Measurements from ENCODE around the gene DNLZ. TPM values are rescaled to one million over a fixed set of nuclear protein-coding genes. Genes with fewer than 3 reads are reported as not detected.

Gene DNLZ
- total RNA-seq, 1 experiment from 2014 or later: 15.0 TPM

DNA sequence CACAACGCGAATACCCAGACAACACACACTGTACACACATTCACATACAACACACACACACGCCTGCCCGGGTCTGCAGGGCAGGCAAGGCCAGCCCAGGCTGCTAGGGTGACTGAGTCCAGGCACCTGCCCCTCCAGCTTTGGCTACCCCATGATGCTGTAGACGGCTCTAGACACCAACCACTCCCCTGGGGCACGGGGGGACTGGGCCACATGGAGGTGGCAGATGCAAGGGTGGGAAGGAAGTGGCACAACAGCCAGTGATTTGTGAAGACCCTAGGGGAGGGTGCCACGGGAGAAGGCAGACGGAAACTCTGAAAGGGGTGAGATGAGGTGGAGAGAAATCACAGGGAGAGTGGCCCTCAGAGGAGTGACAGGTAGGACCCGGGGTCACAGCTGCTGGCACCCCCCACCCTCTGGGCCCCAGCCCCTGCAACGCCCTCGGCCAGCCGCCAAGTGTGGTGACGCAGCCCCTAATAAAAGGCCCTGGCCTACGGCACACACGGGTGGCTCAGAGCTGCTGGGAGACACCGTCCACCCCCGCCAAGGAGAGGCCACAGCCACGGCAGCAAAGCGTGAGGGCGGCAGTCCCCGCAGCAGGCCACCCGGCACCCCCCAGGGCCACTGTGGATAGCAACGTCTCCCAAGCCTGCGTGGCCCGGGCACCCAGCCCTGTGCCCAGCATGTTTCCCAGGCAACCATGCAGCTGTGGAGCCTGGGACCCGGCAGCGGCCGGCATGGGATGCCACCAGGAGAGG, 53.1 kb downstream of the DNLZ start:
- DNase-seq (ENCODE audit: extremely low read depth, low read depth): no peak

DNA sequence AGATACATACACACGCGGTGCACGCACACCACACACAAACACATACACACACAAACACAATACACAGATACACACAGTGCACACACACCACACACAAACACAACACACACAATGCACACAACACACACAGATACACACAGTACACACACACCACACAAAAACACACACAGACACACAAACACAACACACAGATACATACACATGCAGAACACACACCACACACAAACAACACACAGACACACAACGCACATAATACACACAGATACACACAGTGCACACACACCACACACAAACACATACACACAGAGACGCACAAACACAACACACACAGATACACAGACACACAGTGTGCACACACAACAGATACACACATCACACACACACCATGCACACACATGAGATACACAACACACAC, 53.7 kb downstream of the DNLZ start:
- no peak for DNase-seq (ENCODE audit: extremely low read depth, low read depth)

Other genes starting within 250 kb of the DNLZ start
- gene TMEM250, start 244.9 kb downstream of the DNLZ start, total RNA-seq (2014; rRNA removed; shearing (Covaris generic)): 49.0 and 56.6 TPM in 2 replicates
- gene LHX3, start 158.6 kb downstream of the DNLZ start, total RNA-seq (2014; rRNA removed; shearing (Covaris generic)): 0.07 TPM in 1 of 2 replicates, not detected in the other
- 24.1 and 26.3 TPM in 2 replicates for gene QSOX2, start 117.9 kb downstream of the DNLZ start, total RNA-seq (2014; rRNA removed; shearing (Covaris generic))
- 0.05 and 0.09 TPM in 2 replicates for gene CCDC187, start 59.6 kb downstream of the DNLZ start, total RNA-seq (2014; rRNA removed; shearing (Covaris generic))
- gene GPSM1, start 36.2 kb downstream of the DNLZ start, total RNA-seq (2014; rRNA removed; shearing (Covaris generic)): 17.3 and 19.8 TPM in 2 replicates
- gene CARD9, start 9.9 kb upstream of the DNLZ start, total RNA-seq (2014; rRNA removed; shearing (Covaris generic)): 0.22 and 0.32 TPM in 2 replicates
- gene SNAPC4, start 36.4 kb upstream of the DNLZ start, total RNA-seq (2014; rRNA removed; shearing (Covaris generic)): 6.5 and 8.2 TPM in 2 replicates
- 107 and 110 TPM in 2 replicates for gene ENTR1, start 46.9 kb upstream of the DNLZ start, total RNA-seq (2014; rRNA removed; shearing (Covaris generic))
- gene PMPCA, start 46.9 kb upstream of the DNLZ start, total RNA-seq (2014; rRNA removed; shearing (Covaris generic)): 45.6 and 59.7 TPM in 2 replicates
- 8.6 and 9.6 TPM in 2 replicates for gene INPP5E, start 76.1 kb upstream of the DNLZ start, total RNA-seq (2014; rRNA removed; shearing (Covaris generic))
- 26.3 and 29.2 TPM in 2 replicates for gene SEC16A, start 119.3 kb upstream of the DNLZ start, total RNA-seq (2014; rRNA removed; shearing (Covaris generic))
- 8.0 and 12.5 TPM in 2 replicates for gene NOTCH1, start 182.3 kb upstream of the DNLZ start, total RNA-seq (2014; rRNA removed; shearing (Covaris generic))